Renal cortex interstitium (tissue), 11 donors: ENCODE measurements around the gene BOLA1. TPM values are rescaled to one million over a fixed set of nuclear protein-coding genes. Genes with fewer than 3 reads are reported as not detected.
"Not testable (repeated sequence)": the region's sequence is repeated elsewhere in the genome, so short reads cannot be mapped to it uniquely, and the experiment has no call there.

Source experiments
- DNase-seq, 11 donors: peaks; one replicate each; pipeline ENCODE4 v3.0.0-alpha.2; 2013; ENCODE audit warnings: low read depth in 9 of 11, low spot score in 4 of 11; ENCODE audit errors: extremely low read depth in 1 of 11
- polyA plus RNA-seq, 3 donors: library from polyadenylated mRNA; unstranded; fragments of 120-200 nt; gene quantifications; one replicate each; pipeline ENCODE4 v1.2.1, GENCODE V29; 2013; ENCODE audit not compliant: insufficient read length in 3 of 3

BOLA1 gene
- polyA plus RNA-seq, 3 donors = 20.2 to 26.5 (median 21.0) TPM

GRCh38 chr1:149883598-149884247 is 15.6 kb upstream of the BOLA1 start:
- no peak for DNase-seq

- DNase-seq = peak in 3 of 11 donors; percentile 23 to 46 (median 30)
Measured at GRCh38 chr1:149884433-149885338, 14.7 kb upstream of the BOLA1 start.

- peak in 9 of 11 donors; percentile 76 to 85 (median 82) for DNase-seq
Measured at GRCh38 chr1:149885339-149886120, 13.8 kb upstream of the BOLA1 start.

DNA sequence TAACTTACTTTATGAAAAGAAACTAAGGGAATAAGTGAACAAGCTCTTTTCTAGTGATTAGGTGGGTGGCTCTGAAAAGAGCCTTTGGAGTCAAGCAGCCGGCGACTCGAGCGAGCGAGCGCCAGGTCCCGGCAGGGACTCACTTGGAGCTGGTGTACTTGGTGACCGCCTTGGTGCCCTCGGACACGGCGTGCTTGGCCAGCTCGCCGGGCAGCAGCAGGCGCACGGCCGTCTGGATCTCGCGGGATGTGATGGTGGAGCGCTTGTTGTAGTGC is 13.3 kb upstream of the BOLA1 start:
- DNase-seq = not testable (repeated sequence)

- peak; percentile 95 to 99 (median 99) for DNase-seq
Measured at GRCh38 chr1:149886396-149887195, 12.8 kb upstream of the BOLA1 start.

- DNase-seq = not testable (repeated sequence)
Measured at GRCh38 chr1:149887196-149887455, 12.2 kb upstream of the BOLA1 start.

DNA sequence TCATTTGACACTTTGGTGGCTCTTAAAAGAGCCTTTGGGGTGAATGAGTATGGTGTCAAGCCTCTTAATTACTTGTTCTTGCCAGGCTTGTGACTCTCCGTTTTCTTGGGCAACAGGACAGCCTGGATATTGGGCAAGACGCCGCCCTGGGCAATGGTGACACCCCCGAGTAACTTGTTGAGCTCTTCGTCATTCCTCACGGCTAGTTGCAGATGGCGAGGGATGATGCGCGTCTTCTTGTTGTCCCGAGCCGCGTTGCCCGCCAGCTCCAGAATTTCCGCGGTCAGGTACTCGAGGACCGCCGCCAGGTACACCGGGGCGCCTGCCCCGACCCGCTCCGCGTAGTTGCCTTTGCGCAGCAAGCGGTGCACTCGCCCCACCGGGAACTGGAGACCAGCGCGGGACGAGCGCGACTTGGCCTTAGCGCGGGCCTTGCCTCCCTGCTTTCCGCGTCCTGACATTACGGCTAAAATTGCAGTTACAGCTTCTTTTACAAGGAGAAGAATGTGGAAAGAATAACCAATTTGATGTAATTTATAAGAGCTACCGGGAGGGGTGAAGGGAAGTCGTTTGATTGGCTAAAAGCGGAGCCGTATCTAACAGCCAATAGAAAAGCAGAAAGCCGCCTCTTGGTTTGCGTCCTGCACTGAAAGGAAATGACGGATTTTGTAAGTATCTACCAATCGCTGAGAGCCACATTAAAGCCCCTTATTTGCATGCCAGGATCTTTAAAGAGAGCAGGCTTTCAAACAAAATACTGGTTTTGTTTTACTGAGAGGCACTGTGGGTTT is 11.7 kb upstream of the BOLA1 start:
- DNase-seq = peak; percentile 88 to 99 (median 95)

DNA sequence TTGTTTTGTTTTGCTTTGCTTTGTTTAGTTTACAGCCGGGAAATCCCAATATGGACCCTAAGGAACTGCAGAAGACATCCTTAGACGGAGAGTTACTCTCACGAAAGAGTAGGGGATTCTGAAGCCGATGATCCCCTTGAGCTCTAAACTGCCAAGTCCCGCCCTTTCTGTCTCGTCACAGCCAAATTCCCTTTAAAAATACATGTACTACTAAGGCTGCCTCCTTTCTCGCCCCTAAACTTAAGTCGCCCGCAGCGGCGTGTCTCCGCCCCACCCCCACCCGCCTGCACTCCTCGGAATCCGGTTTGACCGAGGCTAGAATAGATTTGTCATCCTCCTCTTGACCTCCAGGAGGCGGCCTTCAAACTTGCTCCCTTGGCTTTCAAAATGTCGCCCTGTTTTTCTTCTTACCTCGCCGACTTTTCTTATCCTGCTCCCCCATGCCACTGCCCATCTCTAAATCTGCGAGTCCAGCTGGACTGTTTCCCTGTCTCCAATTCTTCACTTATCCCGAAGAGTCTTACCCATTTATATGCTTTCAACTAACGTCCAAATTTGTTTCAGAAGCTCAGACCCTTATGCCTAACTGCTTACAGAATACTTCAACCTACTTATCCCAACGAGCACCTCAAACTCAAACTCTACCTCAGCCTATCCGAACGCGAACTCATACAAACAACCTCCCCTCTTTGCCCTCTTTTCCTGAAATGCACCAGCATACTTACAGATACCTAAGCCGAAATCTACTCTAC is 10.9 kb upstream of the BOLA1 start:
- DNase-seq = peak; percentile 80 to 92 (median 87)

- DNase-seq = peak in 5 of 11 donors; percentile 29 to 50 (median 43)
Measured at GRCh38 chr1:149888999-149889289, 10.4 kb upstream of the BOLA1 start.

DNA sequence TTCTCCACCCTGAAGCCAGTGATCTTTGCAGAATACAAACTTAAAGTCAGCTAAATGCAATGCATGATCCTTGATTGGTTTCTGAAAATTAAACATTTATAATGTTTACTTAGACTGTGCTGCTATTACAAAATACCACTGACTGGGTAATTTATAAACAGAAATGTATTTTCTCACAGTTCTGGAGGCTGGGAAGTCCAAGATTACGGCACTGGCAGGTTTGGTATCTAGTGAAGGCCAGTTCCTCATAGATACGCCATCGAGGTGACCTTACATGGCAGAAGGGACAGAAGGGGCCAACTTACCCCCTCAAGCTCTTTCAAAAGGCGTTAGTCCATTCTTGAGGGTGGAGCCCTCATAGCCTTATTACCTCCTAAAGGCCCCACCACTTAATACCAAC is 2.8 kb upstream of the BOLA1 start:
- DNase-seq = no peak

DNA sequence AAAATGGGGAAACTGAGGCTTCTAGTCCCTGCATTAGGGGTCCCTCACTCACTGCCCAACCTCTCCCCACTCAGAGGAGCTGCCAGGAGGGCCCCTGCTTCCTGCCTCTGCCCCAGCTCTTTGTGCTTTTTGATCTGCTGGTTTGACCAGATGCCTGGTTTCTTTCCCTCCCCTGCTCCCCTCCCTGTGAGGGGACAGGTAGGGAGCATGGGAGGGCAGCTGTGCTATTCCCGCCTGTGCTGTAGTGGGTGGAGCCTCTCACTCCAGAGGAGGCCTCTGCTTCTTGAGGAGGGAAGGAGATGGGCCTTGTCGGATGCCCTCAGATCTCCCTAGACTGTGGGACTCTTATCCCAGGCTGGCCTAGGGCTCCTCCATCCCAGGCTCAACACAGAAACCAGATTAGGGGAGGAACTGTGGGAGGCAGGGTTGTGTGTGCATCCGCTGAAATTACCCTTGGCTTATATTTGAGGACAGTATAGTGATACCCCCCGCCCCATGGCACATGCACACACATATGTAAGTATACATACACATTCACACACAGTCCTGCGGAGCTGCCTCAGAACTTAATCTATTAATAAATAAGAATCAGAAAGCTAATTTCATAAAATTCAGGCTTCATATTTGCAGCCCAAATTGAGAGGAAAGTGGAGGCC is 4.6 kb downstream of the BOLA1 start:
- no peak for DNase-seq

DNA sequence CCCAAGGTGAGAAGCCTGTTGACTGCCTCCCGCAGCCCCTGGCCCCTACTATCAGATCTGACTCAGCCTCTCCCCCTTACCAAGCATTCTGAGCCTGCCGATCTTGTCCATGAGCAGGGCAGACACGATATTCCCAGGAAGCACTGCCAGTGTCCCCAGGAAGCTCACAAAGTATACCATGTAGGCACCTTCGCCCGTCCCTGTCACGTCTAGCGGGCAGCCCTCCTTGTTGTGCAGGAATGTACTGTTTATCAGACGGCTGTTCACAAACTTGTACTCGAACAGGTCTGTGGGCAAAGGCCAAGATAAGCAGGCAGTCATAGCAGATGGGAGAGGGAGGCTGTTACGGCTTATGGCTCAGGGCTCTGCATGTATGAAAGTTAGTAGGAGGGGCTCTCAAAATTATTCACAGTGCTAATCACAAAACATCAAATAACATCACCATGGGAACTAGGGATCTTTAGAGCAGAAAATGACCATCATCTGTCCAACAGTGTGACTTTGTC is 7.3 kb downstream of the BOLA1 start:
- DNase-seq = no peak

DNA sequence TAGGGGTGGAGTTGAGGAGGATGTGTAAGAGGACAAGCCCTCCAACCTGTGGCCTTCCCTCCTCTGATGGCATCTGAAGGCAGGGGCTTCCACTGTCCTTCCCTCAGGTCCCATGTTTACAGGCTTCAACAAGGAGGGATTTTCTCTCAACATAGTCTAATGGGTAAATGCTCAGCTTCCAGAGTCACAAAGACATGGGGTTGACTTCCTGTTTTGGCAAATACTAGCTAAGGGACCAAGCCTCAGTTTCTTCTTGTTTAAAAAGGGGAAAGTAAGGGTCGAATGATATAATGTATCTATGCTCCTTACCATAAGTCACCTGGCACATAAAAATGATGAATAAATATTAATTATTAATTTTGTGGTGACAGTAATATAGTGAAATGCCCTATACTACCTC is 15.2 kb downstream of the BOLA1 start:
- no peak for DNase-seq

- no peak for DNase-seq
Measured at GRCh38 chr1:149915429-149916192, 16.2 kb downstream of the BOLA1 start.

DNA sequence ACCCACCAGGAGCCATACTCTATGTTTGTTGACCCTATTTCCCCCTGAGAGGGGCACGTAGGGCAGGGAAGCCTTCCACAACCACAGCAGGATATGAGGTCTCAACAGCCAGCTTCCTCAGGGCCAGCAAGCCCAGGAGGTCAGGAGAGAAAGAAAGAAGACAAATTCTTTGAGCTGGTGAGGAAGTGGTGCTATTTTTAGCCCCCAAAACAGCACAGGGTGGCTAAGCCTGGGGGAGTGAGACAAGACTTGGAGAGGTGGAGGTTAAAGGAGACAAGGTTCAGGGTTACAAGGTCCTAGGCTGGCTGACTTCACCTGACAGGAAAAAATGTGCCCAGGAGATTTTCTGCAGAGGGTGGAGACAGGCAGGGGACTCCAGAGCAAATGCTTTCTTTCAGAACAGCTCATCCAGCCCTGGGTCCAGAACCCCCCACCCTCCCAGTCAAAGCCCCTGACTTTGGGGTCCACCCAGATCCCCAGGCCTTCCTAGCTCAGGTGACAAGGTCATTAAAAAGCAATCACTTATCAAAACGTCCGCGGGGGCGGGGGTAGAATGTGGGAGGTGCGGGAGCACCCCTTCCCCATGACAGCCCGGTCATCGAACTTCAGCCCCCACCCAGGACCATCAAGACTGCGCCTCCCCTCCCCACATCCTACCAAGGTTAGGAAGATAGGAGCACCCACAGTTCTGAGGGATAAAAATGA is 17.0 kb downstream of the BOLA1 start:
- DNase-seq = no peak

DNA sequence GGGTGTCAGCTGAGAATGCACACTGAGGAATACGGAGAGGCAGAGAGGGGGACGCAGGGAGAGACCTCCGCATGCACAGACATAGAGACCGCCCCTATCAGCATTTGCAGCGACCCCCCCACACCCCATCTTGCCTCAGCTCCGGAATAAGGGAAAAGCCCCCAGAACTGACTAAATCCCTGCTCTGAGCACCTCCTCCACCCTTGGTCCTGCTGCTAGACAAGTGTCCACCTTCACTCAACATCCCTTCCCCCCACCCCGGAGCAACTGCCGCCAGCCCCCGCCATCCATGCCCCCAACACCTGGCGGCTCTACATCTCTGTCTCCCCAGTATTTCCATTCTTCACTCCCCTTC is 17.5 kb downstream of the BOLA1 start:
- no peak for DNase-seq
